MG63 (cell line): ENCODE data around the gene CERS5. TPM values are rescaled to one million over a fixed set of nuclear protein-coding genes. Genes with fewer than 3 reads are reported as not detected.

ENCODE experiments used
- DNase-seq: peaks from one replicate; pipeline ENCODE4 v3.0.0-alpha.2; 2020
- H3K27me3 ChIP-seq: fragments of 250-450 bp; sonication (Bioruptor Pico); 2 replicates; pipeline ENCODE4 v1.5.1; 2020; ENCODE audit warnings: mild to moderate bottlenecking, moderate library complexity
- H3K36me3 ChIP-seq: fragments of 250-450 bp; sonication (Bioruptor Pico); 2 replicates; pipeline ENCODE4 v1.5.1; 2020; ENCODE audit warnings: mild to moderate bottlenecking, moderate library complexity
- H3K4me3 ChIP-seq: fragments of 250-450 bp; sonication (Bioruptor Pico); 2 replicates; pipeline ENCODE4 v1.5.1; 2020; ENCODE audit warnings: mild to moderate bottlenecking, moderate library complexity
- H3K9me3 ChIP-seq: fragments of 250-450 bp; sonication (Bioruptor Pico); 2 replicates; pipeline ENCODE4 v1.5.1; 2020; ENCODE audit warnings: mild to moderate bottlenecking, moderate library complexity
- total RNA-seq: library from RNA; depleted of rRNA; stranded (reverse); fragments of >200 nt; shearing (Covaris generic); gene quantifications from 2 replicates; pipeline ENCODE4 v1.2.3, GENCODE V29; 2014; ENCODE audit warnings: low replicate concordance

The CERS5 gene
- total RNA-seq, 1 experiment from 2014 or later: 38.6 TPM

DNA sequence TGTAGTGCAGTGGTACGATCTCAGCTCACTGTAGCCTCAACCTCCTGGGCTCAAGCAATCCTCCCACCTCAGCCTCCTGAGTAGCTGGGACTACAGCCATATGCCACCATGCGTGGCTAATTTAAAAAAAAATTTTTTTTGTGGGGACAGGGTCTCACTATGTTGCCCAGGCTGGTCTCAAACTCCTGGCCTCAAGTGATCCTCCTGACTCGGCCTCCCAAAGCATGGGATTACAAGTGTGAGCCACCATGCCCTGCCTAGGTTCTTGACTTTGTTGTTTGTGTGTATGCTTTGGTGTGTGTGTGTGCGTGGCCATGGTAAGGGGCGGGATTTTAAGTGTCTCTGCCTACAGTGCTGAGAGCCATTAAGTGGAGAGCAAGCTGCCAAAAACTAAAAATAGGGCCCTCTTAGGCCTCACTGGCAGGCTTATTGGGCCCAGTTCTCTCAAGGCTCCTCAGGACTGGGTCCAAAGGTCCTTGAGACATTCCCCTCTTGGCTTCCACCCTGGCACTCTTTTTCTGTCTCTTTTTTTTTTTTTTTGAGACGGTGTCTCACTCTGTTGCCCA lies 50.0 kb downstream of the CERS5 start:
- H3K4me3 ChIP-seq: no peak overlapping the region
- no peak for DNase-seq

DNA sequence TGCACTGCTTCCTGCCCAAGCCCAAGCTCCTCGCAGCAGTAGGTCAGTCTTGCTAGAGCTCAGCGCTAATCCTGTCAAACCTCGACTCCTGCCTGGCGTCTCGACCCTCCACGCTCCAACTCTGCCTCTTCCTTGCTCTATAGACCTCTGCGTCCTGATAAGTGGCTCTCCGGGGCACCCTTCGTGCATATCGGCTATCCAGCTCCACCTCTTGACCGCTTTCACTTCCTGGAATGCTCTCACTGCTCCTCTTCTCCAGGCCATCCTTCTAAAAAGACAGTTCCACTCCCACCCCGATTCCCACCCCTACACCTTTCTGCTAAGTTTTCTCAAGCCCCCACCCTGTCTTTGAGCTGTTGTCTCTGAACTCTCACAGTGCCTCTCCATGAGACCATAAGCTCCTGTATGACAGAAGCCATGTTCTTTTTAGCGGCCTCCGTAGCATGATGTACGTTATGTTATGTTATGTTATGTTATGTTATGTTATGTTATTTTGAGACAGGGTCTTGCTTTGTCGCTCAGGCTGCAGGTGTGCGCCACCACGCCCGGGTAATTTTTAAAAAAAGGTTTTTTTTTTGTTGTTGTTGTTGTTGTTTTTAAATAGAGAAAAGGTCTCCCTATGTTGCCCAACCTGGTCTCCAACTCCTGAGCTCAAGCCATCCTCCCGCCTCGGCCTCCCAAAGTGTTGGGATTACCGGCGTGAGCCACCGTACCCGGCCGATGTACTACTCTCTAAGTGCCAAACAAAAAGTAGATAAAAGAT lies 54.5 kb downstream of the CERS5 start:
- peaks cover 9% of the 10 kb centered on the region for H3K36me3 ChIP-seq
- DNase-seq: no peak

More for the DNA sequence above, 50.0 kb downstream of the CERS5 start:
- H3K27me3 ChIP-seq: no peaks in the 10 kb centered on the region
- H3K9me3 ChIP-seq: peaks cover 2% of the 10 kb centered on the region; the same call in 1 of the 2 replicates
- H3K36me3 ChIP-seq: peaks cover 40% of the 10 kb centered on the region

DNA sequence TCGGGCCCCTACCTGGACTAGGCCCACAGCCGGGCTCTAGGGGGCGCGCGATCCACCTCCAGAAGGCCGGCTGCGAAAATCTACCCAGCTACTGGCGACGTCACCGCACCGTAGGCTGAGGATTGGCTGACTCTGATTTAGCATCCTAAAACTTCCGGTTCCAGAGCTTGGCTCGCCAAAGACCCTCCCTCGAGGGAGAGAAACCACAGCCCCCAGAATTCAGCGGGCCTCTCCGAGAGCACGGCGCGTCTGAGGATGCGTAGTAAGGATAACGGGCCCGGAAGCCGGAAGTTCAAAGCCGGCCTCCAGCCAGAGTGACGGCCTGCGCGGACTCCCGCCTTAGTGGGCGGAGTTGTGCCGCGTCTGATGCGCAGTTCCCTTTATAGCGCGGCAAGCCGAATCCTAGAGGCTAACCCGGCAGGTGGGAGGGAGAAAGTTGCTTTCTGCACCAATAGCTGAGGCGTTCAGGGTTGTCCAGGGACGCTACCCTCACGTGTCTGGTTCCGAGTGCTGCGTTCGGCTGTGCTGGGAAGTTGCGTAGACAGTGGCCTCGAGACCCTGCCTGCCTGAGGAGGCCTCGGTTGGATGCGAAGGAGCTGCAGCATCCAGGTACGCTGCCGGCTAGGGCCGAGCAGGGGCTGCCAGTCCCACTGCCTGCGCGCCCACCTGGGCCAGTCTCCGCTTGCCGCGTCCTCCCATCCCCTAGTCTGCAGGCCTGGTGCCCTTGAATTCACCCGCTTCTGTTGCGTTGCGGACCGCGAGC lies 55.3 kb downstream of the CERS5 start, which contains the start of gene COX14:
TSS of gene COX14 (plus strand) at position 544 of the 763 bp plus-strand sequence. CDS start 7,808 bp downstream, outside the sequence.
- Histone ChIP-seq H3K27me3 (no peaks in the 10 kb centered on the region), H3K36me3 (peaks cover 5% of the 10 kb centered on the region), H3K9me3 (no peaks in the 10 kb centered on the region), H3K4me3 (peak within 1 kb of the TSS; percentile 80)
- DNase-seq: peak; percentile 98

More for the DNA sequence above, 54.5 kb downstream of the CERS5 start:
- Histone ChIP-seq H3K4me3 (peak overlapping the region; percentile 80), H3K27me3 (no peaks in the 10 kb centered on the region), H3K9me3 (no peaks in the 10 kb centered on the region)

DNA sequence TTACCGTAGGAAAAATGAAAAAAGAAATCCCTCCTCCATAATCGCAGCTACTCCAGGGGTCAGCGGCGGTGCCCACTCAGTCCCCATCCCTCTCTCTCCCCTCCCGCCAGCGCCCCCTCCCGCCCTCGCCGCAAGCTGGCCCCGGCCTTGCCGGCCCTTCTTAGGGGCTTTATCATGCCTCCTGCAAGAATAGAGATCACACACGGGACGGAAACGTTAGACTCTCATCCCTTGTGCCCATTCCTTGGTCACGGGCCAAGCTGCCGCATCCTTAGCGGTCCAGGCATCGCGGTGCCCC lies 55.8 kb downstream of the CERS5 start:
- Histone ChIP-seq H3K4me3 (peak overlapping the region; percentile 80), H3K9me3 (no peaks in the 10 kb centered on the region), H3K36me3 (peaks cover 3% of the 10 kb centered on the region), H3K27me3 (no peaks in the 10 kb centered on the region)
- DNase-seq: no peak

DNA sequence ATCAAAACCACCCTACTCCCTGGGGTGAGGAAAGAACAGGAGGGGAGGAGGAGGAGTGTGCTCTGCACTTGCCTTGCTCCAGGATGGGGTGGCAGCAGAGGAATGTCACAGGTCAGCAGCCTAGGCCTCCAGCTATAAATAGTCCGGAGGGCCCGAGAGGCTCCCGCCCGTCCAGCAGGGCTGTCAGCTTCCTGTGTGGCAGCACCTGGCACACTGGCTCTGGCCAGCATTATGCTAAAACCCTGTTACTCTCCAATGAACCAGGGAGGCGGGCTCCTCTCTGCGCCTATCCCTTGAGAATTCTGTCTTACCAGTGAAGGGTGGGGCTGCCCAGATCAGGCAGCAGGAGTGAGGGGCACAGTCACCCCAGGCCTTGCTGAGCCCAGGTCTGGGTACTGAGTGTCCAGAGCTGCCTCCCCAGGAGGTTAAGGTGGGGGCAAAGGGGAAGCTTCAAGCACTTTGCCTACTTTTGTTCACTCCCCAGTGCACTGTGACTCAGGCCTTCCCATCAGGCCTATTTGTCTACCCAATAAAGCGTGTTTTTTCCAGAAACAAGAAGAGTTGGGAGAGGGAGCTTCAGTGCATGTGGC lies 56.3 kb downstream of the CERS5 start:
- H3K4me3 ChIP-seq: no peak overlapping the region
- no peaks in the 10 kb centered on the region for H3K27me3 ChIP-seq
- H3K9me3 ChIP-seq: no peaks in the 10 kb centered on the region
- peaks cover 3% of the 10 kb centered on the region for H3K36me3 ChIP-seq
- DNase-seq: peak; percentile 44

DNA sequence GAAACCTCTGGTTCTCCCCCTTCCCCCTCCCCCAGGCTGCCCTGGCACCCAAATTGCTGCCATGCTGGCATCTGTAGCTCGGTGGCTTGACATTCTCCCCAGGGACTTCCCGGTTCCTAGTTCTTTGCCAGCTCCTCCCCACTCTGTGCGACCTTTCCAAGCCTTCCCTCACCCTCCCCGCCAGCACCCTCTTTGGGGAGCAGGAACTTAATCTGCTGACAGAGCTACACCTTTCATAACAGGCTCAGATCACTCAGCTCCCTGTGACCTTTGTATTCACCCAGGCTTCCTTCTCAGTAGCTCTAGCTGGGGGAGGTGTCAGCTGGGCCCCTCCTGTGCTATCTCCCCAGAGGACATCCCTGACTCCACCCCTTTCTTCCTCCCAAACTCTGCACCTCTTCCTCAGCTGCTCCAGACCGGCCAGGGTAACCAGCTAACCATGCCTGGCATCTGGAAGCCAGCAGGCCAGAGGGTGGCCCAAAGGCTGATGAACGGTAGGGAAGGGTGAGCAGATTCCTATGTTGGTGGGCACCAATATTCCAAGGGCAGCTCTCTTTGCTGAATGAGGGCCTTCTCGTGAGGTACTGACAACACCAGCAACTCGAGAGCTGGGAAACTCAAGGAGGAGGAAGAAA lies 56.9 kb downstream of the CERS5 start:
- H3K9me3 ChIP-seq: no peaks in the 10 kb centered on the region
- DNase-seq: no peak
- H3K27me3 ChIP-seq: no peaks in the 10 kb centered on the region
- H3K4me3 ChIP-seq: no peak overlapping the region
- no peaks in the 10 kb centered on the region for H3K36me3 ChIP-seq

DNA sequence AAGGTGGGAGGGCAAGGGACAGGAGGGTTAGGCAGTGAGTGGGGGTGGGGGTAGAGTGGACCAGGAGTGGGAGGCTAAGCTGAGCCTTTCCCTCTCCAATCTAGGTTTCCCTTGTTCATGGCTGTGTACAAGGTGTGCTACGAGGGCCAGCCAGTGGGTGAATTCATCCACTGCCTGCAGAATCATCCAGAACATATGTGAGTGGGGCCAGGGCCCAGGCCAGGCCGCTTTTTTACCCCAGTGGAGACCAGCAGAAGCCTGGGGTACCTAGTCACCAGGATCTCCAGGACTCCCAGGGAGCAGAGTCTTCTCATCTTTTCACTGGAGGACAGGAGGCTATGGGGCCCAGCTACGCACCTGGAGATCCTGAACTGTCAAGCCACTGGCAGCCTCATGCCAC lies 57.9 kb downstream of the CERS5 start:
- H3K36me3 ChIP-seq: no peaks in the 10 kb centered on the region
- DNase-seq: no peak
- no peak overlapping the region for H3K4me3 ChIP-seq
- H3K9me3 ChIP-seq: no peaks in the 10 kb centered on the region
- H3K27me3 ChIP-seq: no peaks in the 10 kb centered on the region

DNA sequence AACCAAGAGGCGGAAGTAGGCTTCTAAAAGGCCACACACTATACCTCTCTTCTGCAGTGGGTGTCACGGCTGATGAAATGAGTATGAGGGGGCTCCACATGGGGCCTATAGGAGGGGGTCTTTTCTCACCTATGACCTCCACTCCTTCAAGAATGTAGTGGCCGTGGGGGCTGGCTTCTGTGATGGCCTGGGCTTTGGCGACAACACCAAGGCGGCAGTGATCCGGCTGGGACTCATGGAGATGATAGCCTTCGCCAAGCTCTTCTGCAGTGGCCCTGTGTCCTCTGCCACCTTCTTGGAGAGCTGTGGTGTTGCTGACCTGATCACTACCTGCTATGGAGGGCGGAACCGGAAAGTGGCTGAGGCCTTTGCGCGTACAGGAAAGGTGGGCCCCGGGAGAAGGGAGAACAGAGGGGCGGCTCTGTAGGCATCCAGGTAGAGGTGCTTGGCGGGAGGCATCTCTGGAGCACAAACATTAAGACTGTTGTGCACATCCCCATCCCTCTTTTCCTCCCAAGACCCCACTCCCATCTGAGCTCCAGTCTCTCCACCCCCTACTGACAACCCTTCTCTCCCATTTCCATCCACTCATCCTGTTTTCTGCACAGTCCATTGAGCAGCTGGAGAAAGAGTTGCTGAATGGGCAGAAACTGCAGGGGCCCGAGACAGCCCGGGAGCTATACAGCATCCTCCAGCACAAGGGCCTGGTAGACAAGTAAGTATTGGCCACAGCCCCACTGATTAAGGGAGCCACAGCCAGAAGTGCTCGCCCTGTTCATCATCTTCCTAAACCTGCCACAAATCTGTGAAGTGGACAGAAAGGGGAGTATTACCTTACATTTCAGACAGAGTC lies 59.5 kb downstream of the CERS5 start:
- no peaks in the 10 kb centered on the region for H3K36me3 ChIP-seq
- no peak for DNase-seq
- no peaks in the 10 kb centered on the region for H3K27me3 ChIP-seq
- no peaks in the 10 kb centered on the region for H3K9me3 ChIP-seq
- no peak overlapping the region for H3K4me3 ChIP-seq

DNA sequence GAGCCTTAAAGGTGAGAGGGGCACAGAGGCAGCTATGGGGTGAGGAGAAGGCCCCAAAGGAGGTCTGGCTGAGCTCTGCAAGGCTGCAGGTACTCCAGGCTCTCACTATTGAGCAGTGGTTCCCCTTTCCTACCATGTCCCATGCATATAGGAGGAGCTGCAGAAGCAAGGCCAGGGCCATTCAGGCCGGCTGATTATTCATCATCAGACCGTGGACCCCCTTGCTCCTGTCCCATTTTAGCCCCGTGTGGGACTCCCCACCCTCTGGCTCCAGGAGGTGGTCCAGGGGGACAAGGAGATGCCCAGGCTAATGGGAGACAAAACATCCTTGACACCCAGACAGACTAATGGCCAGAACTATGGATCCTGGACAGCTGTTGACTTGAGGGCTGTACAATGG lies 60.3 kb downstream of the CERS5 start:
- Histone ChIP-seq H3K9me3 (no peaks in the 10 kb centered on the region), H3K36me3 (no peaks in the 10 kb centered on the region), H3K4me3 (no peak overlapping the region), H3K27me3 (no peaks in the 10 kb centered on the region)
- DNase-seq: no peak

DNA sequence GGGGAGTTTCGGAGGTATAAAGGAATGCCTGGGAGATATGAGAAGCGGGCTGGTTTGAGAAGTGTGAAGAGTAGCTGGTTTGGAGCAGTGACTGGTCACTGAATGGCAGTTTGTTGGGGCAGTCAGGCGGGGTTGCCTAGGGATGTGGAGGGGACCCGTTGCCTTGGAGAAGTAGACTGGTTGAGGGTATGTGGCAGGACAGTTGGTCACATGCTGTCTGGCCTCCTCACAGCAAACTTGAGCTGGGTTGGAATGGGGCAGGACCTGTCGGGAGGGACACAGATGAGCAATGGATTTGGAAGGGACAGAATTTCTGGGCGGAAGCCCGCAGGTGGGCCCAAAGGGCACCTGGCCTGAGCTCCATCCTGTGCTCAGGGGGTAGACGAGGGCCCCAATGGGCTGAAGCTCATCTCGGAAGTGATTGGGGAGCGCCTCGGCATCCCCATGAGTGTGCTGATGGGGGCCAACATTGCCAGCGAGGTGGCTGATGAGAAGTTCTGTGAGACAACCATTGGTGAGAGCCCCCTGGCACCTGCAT lies 61.2 kb downstream of the CERS5 start:
- no peaks in the 10 kb centered on the region for H3K27me3 ChIP-seq
- no peaks in the 10 kb centered on the region for H3K9me3 ChIP-seq
- H3K4me3 ChIP-seq: no peak overlapping the region
- peaks cover 5% of the 10 kb centered on the region for H3K36me3 ChIP-seq
- DNase-seq: no peak

DNA sequence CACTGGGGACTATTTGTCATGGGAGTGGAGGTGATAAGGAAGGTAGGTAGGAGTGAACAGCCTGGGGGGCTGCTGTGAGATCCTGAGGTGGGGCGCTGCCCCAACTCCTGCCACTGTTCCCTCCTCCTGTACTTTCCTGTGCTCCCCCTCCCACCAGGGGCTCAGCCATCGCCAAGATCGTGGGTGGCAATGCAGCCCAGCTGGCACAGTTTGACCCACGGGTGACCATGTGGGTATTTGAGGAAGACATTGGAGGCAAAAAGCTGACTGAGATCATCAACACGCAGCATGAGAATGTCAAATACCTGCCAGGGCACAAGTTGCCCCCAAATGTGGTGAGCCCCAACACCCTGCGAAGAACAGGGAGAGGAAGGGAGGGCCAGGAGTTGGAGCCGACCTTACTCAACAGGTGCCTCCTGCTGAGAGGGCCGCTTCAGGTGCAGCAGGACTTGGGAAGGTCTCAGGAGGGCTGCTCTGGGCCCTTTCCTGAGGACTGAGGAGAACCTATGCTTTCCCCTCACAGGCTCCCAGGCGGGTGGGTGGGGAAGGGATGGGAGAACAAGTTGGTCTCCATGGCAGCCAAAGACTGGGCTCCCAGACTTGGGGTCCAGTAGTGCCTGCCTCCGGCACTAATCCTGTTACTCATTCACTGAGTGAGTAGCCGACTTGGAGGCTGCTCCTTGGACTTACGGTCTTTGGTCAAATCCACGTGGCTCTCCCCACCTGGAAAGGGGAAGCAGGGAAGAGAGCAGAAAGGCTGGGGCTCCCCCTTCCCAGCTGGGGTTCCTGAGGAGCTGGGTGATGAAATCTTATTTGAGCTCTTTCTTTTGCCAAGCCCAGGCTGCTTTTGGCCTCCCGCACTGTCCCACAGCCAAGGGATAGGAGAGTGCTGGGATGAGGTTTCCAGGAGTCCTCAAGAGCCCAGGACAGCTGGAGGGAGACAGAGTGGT lies 62.5 kb downstream of the CERS5 start:
- Histone ChIP-seq H3K36me3 (peaks cover 8% of the 10 kb centered on the region), H3K9me3 (no peaks in the 10 kb centered on the region), H3K27me3 (no peaks in the 10 kb centered on the region), H3K4me3 (no peak overlapping the region)
- no peak for DNase-seq

DNA sequence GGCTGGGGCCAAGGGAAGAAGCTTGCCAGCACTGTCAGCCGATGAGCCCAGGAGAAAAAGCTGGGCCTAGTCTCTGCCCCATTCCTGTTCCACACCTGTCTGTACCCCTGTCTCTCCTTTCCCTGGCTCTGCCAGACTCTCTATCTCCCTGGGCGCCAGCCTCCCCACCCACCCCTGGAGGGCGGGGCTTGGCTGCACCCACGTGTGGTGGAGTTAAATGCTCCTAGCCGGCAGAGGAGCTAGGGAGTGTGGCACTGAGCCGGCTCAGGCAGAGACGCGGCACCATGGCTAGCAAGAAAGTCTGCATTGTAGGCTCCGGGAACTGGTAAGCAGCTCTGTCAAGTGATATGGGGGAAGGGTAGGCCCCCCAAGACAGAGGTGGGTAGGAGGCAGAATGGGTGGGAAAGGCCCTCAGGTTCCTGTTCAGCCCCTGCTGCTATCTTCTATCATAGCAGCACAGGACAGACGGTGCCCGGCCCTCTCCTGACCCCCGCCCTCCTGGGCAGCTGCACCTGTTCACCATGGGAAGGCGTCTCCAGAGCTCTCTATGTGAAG lies 63.3 kb downstream of the CERS5 start, which contains the start of gene GPD1:
TSS of gene GPD1 (plus strand) at position 242 of the 555 bp plus-strand sequence. CDS start at position 285, 43 bp downstream.
- H3K36me3 ChIP-seq: peaks cover 16% of the 10 kb centered on the region
- H3K9me3 ChIP-seq: no peaks in the 10 kb centered on the region
- H3K4me3 ChIP-seq: no peak within 1 kb of the TSS
- peak; percentile 17 for DNase-seq
- no peaks in the 10 kb centered on the region for H3K27me3 ChIP-seq

DNA sequence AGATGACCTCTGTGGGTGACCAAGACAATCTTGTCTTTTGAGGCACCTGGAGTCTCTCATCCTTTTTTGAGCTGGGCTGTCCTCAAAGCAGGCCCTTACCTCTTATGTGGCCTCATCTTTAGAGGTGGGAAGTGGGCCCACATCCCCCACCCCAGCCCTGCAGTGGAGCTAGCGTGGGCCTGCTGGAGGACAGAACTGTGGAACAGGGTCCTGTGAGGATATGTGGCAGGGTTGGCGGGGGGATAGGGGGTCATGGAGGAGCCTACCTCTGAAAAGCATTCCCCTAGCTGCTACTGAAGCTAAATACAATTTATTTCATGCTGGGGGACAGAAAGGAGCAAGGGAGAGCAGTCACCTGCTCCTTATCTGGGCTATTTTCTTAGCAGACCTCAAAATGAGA lies 63.8 kb downstream of the CERS5 start:
- H3K9me3 ChIP-seq: no peaks in the 10 kb centered on the region
- peaks cover 21% of the 10 kb centered on the region for H3K36me3 ChIP-seq
- no peak overlapping the region for H3K4me3 ChIP-seq
- H3K27me3 ChIP-seq: no peaks in the 10 kb centered on the region
- DNase-seq: no peak

DNA sequence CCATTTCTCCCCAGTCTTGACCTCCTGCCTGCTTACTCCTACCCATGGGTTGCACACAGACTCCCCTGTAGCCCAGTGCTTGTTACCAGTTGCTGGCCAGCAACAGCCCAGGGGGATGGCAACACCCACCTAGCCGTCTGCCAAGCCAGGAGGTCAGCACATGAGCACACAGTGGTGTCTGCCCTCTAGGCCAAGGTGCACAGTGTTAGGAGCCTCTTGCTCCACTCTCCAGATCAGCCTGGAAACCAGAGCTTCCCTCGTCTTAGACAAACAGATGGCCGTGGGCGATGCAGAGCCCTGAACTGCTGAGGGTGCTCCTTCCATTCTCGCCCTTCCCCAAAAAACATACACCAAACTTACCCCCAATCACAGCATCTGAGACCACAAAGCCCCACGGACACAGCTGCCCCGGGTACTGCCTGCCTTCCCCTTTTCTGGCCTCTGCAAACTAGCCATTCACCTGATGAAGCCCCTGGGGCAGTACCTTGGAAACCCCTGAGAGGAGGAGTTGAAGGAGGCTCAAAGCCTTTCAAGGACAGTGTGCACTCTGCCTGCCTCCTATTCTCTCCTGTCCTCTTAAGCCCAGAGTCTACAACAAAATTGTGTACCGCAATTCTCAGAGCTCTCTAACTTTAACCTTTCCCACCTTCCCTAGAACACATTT lies 64.4 kb downstream of the CERS5 start:
- no peaks in the 10 kb centered on the region for H3K27me3 ChIP-seq
- peaks cover 27% of the 10 kb centered on the region for H3K36me3 ChIP-seq
- no peak for DNase-seq
- H3K4me3 ChIP-seq: no peak overlapping the region
- H3K9me3 ChIP-seq: no peaks in the 10 kb centered on the region
